Hepatocyte (in vitro differentiated cells): ENCODE measurements around the gene ROR2.

ENCODE experiments used
- EZH2 ChIP-seq: fragments of 200-600 bp; sonication (generic); IDR thresholded peaks from 2 replicates; pipeline ENCODE4 v1.6.1; 2016; ENCODE audit warnings: antibody characterized with exemption, mild to moderate bottlenecking, borderline replicate concordance
- EZH2phosphoT487 ChIP-seq: fragments of 200-600 bp; sonication (generic); IDR thresholded peaks from one replicate; pipeline ENCODE4 v1.6.1; 2018; ENCODE audit warnings: antibody characterized with exemption, mild to moderate bottlenecking, low read depth, moderate library complexity; ENCODE audit not compliant: unreplicated experiment, severe bottlenecking
- TF ChIP-seq, protein P1 (sequence below): fragments of 200-600 bp; sonication (generic); IDR thresholded peaks from 2 replicates; pipeline ENCODE4 v1.5.1; 2016; ENCODE audit warnings: antibody characterized with exemption, mild to moderate bottlenecking; ENCODE audit not compliant: poor library complexity

DNA sequence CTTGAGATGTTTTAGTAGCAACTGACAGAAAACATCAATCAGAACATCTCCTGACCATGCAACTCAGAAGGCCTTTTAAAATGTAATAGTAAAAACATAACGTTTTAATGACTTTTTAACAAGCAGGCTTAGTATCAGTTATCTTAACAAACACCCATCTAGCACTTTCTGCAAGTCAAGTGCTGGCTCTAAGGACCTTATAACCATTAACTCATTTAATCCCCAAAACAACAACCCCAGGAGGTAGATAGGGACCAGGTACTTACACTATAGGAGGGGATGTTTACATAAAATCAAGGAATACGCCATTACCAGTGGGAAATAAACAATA, 41.8 kb downstream of the ROR2 start:
- TF ChIP-seq, protein P1, sequence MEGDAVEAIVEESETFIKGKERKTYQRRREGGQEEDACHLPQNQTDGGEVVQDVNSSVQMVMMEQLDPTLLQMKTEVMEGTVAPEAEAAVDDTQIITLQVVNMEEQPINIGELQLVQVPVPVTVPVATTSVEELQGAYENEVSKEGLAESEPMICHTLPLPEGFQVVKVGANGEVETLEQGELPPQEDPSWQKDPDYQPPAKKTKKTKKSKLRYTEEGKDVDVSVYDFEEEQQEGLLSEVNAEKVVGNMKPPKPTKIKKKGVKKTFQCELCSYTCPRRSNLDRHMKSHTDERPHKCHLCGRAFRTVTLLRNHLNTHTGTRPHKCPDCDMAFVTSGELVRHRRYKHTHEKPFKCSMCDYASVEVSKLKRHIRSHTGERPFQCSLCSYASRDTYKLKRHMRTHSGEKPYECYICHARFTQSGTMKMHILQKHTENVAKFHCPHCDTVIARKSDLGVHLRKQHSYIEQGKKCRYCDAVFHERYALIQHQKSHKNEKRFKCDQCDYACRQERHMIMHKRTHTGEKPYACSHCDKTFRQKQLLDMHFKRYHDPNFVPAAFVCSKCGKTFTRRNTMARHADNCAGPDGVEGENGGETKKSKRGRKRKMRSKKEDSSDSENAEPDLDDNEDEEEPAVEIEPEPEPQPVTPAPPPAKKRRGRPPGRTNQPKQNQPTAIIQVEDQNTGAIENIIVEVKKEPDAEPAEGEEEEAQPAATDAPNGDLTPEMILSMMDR, result no peak
- TF ChIP-seq EZH2, result no peak
- no peak for TF ChIP-seq EZH2phosphoT487
